Stomach (tissue), 9 donors: Measurements from ENCODE around the gene PHF2. TPM values are rescaled to one million over a fixed set of nuclear protein-coding genes. Genes with fewer than 3 reads are reported as not detected.

Experiments
- DNase-seq, 2 donors: peaks; one replicate each; pipeline versions ENCODE4 v3.0.0 to v3.0.0-alpha.2; 2013 to 2019
- H3K27ac ChIP-seq, 5 donors: fragments of 200-600 bp in 4 of 5; sonication (generic) in 4 of 5; one replicate each; pipeline ENCODE4 v1.5.1; 2013 to 2019; ENCODE audit warnings: mild to moderate bottlenecking in 1 of 5, moderate library complexity in 1 of 5
- H3K27me3 ChIP-seq, 3 donors: fragments of 200-600 bp; sonication (generic); one replicate each; pipeline ENCODE4 v1.5.1; 2017 to 2019; ENCODE audit warnings: mixed run types in 1 of 3
- H3K36me3 ChIP-seq, 4 donors: fragments of 200-600 bp; sonication (generic); 1 replicate in 3 of 4; 2 replicates in 1 of 4; pipeline ENCODE4 v1.5.1; 2016 to 2019
- H3K4me1 ChIP-seq, 4 donors: fragments of 200-600 bp; sonication (generic); one replicate each; pipeline ENCODE4 v1.5.1; 2016 to 2019
- H3K4me3 ChIP-seq, 4 donors: fragments of 200-600 bp; sonication (generic) in 3 of 4; one replicate each; pipeline ENCODE4 v1.5.1; 2016 to 2019; ENCODE audit warnings: mild to moderate bottlenecking in 1 of 4
- H3K9me3 ChIP-seq, 4 donors: fragments of 200-600 bp; sonication (generic); one replicate each; pipeline ENCODE4 v1.5.1; 2016 to 2019
- EP300 ChIP-seq: sonication (generic); formaldehyde crosslinking; IDR thresholded peaks from one replicate; pipeline ENCODE4 v1.6.1; 2017; ENCODE audit warnings: antibody characterized with exemption
- POLR2A ChIP-seq, 4 donors: fragments of 450-650 bp; IDR thresholded peaks; one replicate each; pipeline ENCODE4 v1.6.1; 2016; ENCODE audit warnings: antibody characterized with exemption in 4 of 4, control low read depth in 2 of 4, mild to moderate bottlenecking in 1 of 4, moderate library complexity in 1 of 4
- POLR2AphosphoS5 ChIP-seq, 3 donors: sonication (generic); formaldehyde crosslinking; IDR thresholded peaks; one replicate each; pipeline ENCODE4 v1.6.1; 2016; ENCODE audit warnings: antibody characterized with exemption in 3 of 3
- WGBS, 5 donors: extraction: QIAGEN DNeasy Blood & Tissue Kit in 3 of 5; methylation state at CpG; one replicate each; pipeline versions ENCODE4 v1.1.5 to v1.1.7; 2013 to 2018; 5-methylcytosine and 5-hydroxymethylcytosine counted together
- intact Hi-C: fragments of 100-400 bp; cut with DNase I; formaldehyde crosslinking; loops from one replicate; pipeline ENCODE4 v1.15.1; 2023; ENCODE audit warnings: low total_unique reads
- polyA plus RNA-seq, 3 donors: library from polyadenylated mRNA; stranded (reverse); fragments of 200-250 nt; gene quantifications; one replicate each; pipeline ENCODE4 v1.2.3, GENCODE V29; 2013
- total RNA-seq, 5 donors: library from RNA; depleted of rRNA; stranded (reverse); fragments of >200 nt; gene quantifications; one replicate each; pipeline versions ENCODE4 v1.1.0 to v1.2.3, GENCODE V29; 2014 to 2016
- TF ChIP-seq, protein P1 (sequence below), 7 experiments: fragments of 450-650 bp in 4 of 7; fragments of 200-600 bp in 3 of 7; sonication (generic) in 3 of 7; IDR thresholded peaks; one replicate each; pipeline ENCODE4 v1.5.1; 2016 to 2019; ENCODE audit warnings: antibody characterized with exemption in 7 of 7, control low read depth in 2 of 7, mild to moderate bottlenecking in 1 of 7
- donor health status: healthy with polysubstance abuse.
- donor health status: Bipolar disorder and iron deficiency.
- donor health status: healthy.

The PHF2 gene
- total and polyA plus RNA-seq, 8 donors: 14.2 to 58.0 (median 19.5) TPM

DNA sequence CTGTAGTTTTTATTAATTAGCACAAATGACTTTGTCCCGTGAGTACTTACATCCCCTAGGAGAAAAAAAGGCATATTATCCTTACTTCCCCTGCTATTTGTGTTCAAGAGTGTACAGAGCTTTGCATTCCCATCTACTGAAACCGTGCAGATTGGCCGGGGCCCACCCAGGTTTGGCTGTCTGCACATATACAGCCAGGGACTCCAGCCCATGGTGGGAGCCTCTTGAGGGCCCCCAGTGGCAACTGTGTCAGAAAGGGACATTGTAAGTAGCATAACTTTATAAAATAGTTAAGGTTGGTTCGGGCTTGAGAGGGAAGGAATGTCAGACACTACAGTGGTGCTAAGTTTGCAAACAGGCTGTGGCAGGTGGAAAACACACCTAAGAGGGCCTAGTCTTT is 24.7 kb downstream of the PHF2 start:
- H3K36me3 ChIP-seq: no peaks in the 10 kb centered on the region
- no peak overlapping the region for H3K27ac ChIP-seq
- intact Hi-C loops: no loop called here
- no peaks in the 10 kb centered on the region for H3K9me3 ChIP-seq
- TF ChIP-seq POLR2A (IDR thresholded peaks at IDR 0.05) (no peak), POLR2AphosphoS5 (IDR thresholded peaks at IDR 0.05) (no peak), EP300 (no peak)
- TF ChIP-seq, protein P1, sequence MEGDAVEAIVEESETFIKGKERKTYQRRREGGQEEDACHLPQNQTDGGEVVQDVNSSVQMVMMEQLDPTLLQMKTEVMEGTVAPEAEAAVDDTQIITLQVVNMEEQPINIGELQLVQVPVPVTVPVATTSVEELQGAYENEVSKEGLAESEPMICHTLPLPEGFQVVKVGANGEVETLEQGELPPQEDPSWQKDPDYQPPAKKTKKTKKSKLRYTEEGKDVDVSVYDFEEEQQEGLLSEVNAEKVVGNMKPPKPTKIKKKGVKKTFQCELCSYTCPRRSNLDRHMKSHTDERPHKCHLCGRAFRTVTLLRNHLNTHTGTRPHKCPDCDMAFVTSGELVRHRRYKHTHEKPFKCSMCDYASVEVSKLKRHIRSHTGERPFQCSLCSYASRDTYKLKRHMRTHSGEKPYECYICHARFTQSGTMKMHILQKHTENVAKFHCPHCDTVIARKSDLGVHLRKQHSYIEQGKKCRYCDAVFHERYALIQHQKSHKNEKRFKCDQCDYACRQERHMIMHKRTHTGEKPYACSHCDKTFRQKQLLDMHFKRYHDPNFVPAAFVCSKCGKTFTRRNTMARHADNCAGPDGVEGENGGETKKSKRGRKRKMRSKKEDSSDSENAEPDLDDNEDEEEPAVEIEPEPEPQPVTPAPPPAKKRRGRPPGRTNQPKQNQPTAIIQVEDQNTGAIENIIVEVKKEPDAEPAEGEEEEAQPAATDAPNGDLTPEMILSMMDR (IDR thresholded peaks at IDR 0.05): no peak
- H3K27me3 ChIP-seq: no peaks in the 10 kb centered on the region
- WGBS, 5 donors: 72 to 89% (median 77%) methylated on average over 4 of the region's 4 CpGs
- H3K4me3 ChIP-seq: no peak overlapping the region
- peaks cover 18 to 48% (median 29%) of the 10 kb centered on the region in 4 donors for H3K4me1 ChIP-seq
- DNase-seq: no peak

DNA sequence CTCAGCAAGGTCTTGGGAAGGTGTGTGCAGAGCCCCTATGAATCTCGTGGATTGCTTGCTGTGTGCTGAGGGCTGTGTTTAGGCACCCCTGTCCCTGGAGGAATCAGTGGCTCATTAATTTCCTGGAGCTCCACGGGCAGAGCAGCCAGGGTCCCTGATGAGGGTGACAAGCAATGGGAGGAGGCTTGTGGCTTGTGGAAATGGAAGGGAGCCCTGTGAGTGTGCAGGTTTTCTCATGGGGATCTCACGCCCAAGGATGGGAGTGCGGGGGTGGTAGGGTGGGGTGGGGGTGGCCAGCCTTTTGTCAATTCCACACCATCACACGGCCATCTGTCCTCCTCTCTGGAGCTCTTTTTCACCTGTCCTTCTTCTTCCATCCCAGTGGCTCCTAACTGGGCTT is 25.3 kb downstream of the PHF2 start:
- no peak for DNase-seq
- 79 to 88% (median 86%) methylated on average over 5 of the region's 5 CpGs for WGBS, 5 donors
- no peak overlapping the region for H3K4me3 ChIP-seq

DNA sequence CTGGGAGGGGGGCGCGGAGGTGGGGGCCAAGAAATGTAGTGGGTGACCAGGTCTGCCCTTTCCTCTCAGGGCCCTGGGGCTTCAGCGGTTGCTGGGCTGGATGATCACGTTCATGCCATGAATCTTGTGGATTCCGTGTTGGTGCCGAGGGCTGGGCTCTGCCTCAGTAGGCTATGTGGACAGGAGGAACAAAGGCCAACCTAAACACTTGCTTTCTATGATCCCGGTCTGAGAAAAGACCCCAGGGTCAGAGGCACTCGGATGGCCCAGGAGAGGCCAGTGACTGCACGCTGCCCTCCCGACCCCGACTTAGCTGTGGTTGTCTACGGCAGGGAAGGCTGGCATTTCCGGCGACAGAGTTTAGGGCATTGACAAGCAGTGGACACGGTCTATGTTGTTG is 26.6 kb downstream of the PHF2 start:
- H3K4me1 ChIP-seq: peaks cover 18 to 37% (median 27%) of the 10 kb centered on the region in 4 donors
- H3K27ac ChIP-seq: no peak overlapping the region
- intact Hi-C loops: no loop called here
- H3K36me3 ChIP-seq: no peaks in the 10 kb centered on the region
- H3K27me3 ChIP-seq: no peaks in the 10 kb centered on the region
- no peak for DNase-seq
- H3K9me3 ChIP-seq: no peaks in the 10 kb centered on the region
- TF ChIP-seq POLR2AphosphoS5 (IDR thresholded peaks at IDR 0.05): no peak
- TF ChIP-seq, protein P1 (IDR thresholded peaks at IDR 0.05): no peak
- TF ChIP-seq POLR2A (IDR thresholded peaks at IDR 0.05): no peak
- no peak for TF ChIP-seq EP300
- WGBS, 5 donors: 94 to 96% (median 95%) methylated on average over 14 to 15 of the region's 15 CpGs
- H3K4me3 ChIP-seq: no peak overlapping the region

More for the DNA sequence above, 25.3 kb downstream of the PHF2 start:
- H3K36me3 ChIP-seq: no peaks in the 10 kb centered on the region
- TF ChIP-seq, protein P1 (IDR thresholded peaks at IDR 0.05): no peak
- no peak for TF ChIP-seq POLR2A (IDR thresholded peaks at IDR 0.05)
- TF ChIP-seq EP300: no peak
- no peak for TF ChIP-seq POLR2AphosphoS5 (IDR thresholded peaks at IDR 0.05)
- peaks cover 18 to 43% (median 29%) of the 10 kb centered on the region in 4 donors for H3K4me1 ChIP-seq
- intact Hi-C loops: no loop called here
- H3K27me3 ChIP-seq: no peaks in the 10 kb centered on the region
- no peak overlapping the region for H3K27ac ChIP-seq
- H3K9me3 ChIP-seq: no peaks in the 10 kb centered on the region

DNA sequence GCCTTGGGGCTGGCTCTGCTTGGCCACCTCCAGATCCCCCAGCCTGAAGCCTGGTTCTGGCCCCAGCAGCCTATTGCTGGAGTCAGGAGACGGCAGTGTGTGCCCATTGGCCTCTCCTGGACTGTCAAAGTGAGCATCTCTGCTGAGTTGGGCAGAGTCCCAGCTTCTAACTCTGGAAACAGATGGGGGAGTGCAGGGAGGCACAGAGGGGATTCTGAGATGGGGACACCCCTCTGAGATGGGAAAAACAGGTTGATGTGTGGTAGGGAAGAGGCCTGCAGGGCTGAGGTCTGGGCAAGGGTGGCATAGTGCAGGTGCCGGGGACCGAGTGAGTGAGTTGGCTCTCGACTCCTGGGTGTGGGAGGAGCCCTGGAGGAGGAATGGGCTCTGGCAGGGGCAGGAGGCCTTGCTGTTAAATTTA is 27.5 kb downstream of the PHF2 start:
- no peak for TF ChIP-seq EP300
- TF ChIP-seq, protein P1 (IDR thresholded peaks at IDR 0.05): no peak
- TF ChIP-seq POLR2AphosphoS5 (IDR thresholded peaks at IDR 0.05): no peak
- TF ChIP-seq POLR2A (IDR thresholded peaks at IDR 0.05): no peak
- Histone ChIP-seq H3K4me1 (peaks cover 17 to 28% (median 22%) of the 10 kb centered on the region in 4 donors), H3K27me3 (no peaks in the 10 kb centered on the region), H3K4me3 (no peak overlapping the region), H3K9me3 (no peaks in the 10 kb centered on the region), H3K27ac (no peak overlapping the region), H3K36me3 (no peaks in the 10 kb centered on the region)
- intact Hi-C loops: no loop called here
- 64 to 93% (median 78%) methylated on average over 4 of the region's 4 CpGs for WGBS, 5 donors
- DNase-seq: no peak
